ENCODE results near the gene FASN. TPM values are rescaled to one million over a fixed set of nuclear protein-coding genes. Genes with fewer than 3 reads are reported as not detected.
"Not testable (repeated sequence)": the region's sequence is repeated elsewhere in the genome, so short reads cannot be mapped to it uniquely, and the experiment has no call there.

Gene FASN
- total and polyA plus RNA-seq, 2 experiments from 2014 or later = 85.9 to 276 TPM

DNA sequence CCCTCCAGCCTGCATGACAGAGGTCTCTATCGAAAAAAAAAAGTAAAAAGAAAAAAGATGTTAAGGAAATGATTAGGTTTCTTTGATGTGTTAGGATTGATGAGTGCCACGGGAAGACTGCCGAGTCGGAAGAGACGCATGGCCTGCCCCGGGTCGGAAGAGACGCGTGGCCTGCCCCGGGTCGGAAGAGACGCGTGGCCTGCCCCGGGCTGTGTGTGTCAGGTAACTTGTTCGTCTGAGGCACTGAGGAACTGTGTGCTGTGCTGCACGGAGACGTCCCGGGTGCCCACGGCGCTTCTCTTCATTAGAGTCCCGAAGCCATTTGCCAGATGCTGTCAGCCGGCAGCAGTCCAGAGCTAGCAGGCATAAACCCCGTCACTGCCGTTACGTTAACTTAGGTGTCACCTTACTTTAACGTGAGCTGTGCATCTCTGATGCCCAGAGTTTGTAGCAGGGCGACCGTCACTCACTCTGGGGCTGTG lies 40.5 kb upstream of the FASN start:
- H3K36me3 ChIP-seq = no peaks in the 10 kb centered on the region
- H3K27ac ChIP-seq = no peak overlapping the region
- TF ChIP-seq, protein P1, sequence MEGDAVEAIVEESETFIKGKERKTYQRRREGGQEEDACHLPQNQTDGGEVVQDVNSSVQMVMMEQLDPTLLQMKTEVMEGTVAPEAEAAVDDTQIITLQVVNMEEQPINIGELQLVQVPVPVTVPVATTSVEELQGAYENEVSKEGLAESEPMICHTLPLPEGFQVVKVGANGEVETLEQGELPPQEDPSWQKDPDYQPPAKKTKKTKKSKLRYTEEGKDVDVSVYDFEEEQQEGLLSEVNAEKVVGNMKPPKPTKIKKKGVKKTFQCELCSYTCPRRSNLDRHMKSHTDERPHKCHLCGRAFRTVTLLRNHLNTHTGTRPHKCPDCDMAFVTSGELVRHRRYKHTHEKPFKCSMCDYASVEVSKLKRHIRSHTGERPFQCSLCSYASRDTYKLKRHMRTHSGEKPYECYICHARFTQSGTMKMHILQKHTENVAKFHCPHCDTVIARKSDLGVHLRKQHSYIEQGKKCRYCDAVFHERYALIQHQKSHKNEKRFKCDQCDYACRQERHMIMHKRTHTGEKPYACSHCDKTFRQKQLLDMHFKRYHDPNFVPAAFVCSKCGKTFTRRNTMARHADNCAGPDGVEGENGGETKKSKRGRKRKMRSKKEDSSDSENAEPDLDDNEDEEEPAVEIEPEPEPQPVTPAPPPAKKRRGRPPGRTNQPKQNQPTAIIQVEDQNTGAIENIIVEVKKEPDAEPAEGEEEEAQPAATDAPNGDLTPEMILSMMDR (IDR thresholded peaks at IDR 0.05; ENCODE audit: low read depth, low read length) = no peak

DNA sequence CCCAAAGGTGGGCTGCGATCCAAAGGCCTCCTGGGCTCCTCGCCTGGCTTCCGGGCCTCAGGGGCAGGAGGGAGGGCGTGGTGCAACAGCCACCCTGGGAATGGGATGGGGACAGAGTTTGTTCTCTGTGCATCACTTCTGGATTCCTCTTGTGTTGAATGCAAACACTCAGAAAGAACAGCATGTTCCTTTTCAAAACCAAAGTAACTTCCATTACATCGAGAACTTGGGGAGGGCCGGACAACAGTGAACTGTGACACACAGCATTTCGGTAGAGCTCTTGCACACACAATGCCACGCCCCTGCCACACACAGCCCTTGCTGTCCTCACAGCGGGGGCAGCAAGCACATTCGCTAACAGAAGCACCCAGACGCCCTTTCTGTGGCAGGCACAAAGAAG lies 36.1 kb upstream of the FASN start:
- Histone ChIP-seq H3K27ac (no peak overlapping the region), H3K9me3 (ENCODE audit: low read depth) (no peaks in the 10 kb centered on the region), H3K27me3 (no peaks in the 10 kb centered on the region), H3K4me3 (no peak overlapping the region), H3K4me1 (ENCODE audit: low read depth) (no peaks in the 10 kb centered on the region), H3K36me3 (no peaks in the 10 kb centered on the region)
- DNase-seq (ENCODE audit: low read depth in 1 of 2, low spot score in 1 of 2) = no peak
- TF ChIP-seq, protein P1 (IDR thresholded peaks at IDR 0.05; ENCODE audit: low read depth, low read length) = no peak

More for the DNA sequence above, 40.5 kb upstream of the FASN start:
- no peaks in the 10 kb centered on the region for H3K4me1 ChIP-seq (ENCODE audit: low read depth)
- H3K9me3 ChIP-seq (ENCODE audit: low read depth) = no peaks in the 10 kb centered on the region
- DNase-seq (ENCODE audit: low read depth in 1 of 2, low spot score in 1 of 2) = no peak
- no peaks in the 10 kb centered on the region for H3K27me3 ChIP-seq
- no peak overlapping the region for H3K4me3 ChIP-seq

GRCh38 chr17:82133166-82133953 lies 35.3 kb upstream of the FASN start:
- H3K27ac ChIP-seq; H3K4me3 ChIP-seq; H3K4me1 ChIP-seq (ENCODE audit: low read depth): not testable (repeated sequence)

DNA sequence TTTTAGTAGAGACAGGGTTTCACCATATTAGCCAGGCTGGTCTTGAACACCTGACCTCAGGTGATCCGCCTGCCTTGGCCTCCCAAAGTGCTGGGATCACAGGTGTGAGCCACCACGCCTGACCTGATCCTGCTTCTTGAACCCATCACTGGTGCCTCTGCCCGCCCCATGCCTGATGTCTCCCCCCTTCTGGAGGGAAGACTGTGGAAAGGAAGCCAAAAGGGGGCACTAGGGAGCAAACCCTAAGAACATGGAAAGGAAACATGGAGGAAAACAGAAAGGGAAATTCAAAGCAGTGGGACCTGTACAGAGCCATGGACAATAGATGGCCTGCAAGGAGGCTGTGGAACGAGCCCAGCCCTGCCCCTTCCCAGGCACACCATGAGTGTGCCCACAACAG lies 31.1 kb upstream of the FASN start:
- Histone ChIP-seq H3K4me1 (ENCODE audit: low read depth) (no peaks in the 10 kb centered on the region), H3K27ac (no peak overlapping the region), H3K27me3 (no peaks in the 10 kb centered on the region), H3K9me3 (ENCODE audit: low read depth) (no peaks in the 10 kb centered on the region), H3K4me3 (no peak overlapping the region), H3K36me3 (peaks cover 2% of the 10 kb centered on the region)
- TF ChIP-seq, protein P1 (IDR thresholded peaks at IDR 0.05; ENCODE audit: low read depth, low read length) = peak; percentile 23
- DNase-seq (ENCODE audit: low read depth in 1 of 2, low spot score in 1 of 2) = no peak

More at GRCh38 chr17:82133166-82133953, 35.3 kb upstream of the FASN start:
- not testable (repeated sequence) for H3K9me3 ChIP-seq (ENCODE audit: low read depth); H3K36me3 ChIP-seq; H3K27me3 ChIP-seq
- DNase-seq (ENCODE audit: low read depth in 1 of 2, low spot score in 1 of 2) = peak in 1 of 2 donors; percentile 39

DNA sequence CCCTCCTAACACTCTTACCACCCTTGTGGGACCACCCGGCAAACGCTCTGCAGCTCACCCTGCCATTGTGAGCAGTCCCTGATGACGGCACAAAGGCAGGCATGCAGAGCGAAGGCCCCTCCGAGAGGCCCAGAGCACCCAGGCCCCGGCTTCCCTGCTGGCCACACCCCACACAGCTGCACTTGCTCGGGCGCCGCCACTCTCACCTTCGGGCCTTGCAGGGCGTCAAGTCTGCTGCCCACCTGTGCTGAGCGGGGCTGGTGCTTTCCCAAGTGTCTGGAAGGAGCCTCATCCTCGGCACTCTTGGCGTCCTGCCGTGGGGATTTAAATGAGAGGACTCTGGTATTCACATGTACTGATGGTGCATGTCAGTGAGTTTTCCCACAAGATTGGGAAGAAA lies 30.3 kb upstream of the FASN start:
- no peak for DNase-seq (ENCODE audit: low read depth in 1 of 2, low spot score in 1 of 2)
- Histone ChIP-seq H3K27ac (no peak overlapping the region), H3K4me3 (no peak overlapping the region), H3K27me3 (no peaks in the 10 kb centered on the region), H3K36me3 (peaks cover 2% of the 10 kb centered on the region), H3K4me1 (ENCODE audit: low read depth) (no peaks in the 10 kb centered on the region), H3K9me3 (ENCODE audit: low read depth) (no peaks in the 10 kb centered on the region)
- TF ChIP-seq, protein P1 (IDR thresholded peaks at IDR 0.05; ENCODE audit: low read depth, low read length) = no peak

GRCh38 chr17:82127704-82128103 lies 29.7 kb upstream of the FASN start:
- DNase-seq (ENCODE audit: low read depth in 1 of 2, low spot score in 1 of 2) = no peak
- Histone ChIP-seq H3K9me3 (ENCODE audit: low read depth) (no peaks in the 10 kb centered on the region), H3K36me3 (peaks cover 2% of the 10 kb centered on the region), H3K4me1 (ENCODE audit: low read depth) (no peaks in the 10 kb centered on the region), H3K27ac (no peak overlapping the region), H3K27me3 (no peaks in the 10 kb centered on the region), H3K4me3 (no peak overlapping the region)
- TF ChIP-seq, protein P1 (IDR thresholded peaks at IDR 0.05; ENCODE audit: low read depth, low read length) = no peak

Data from cardiac muscle cell (in vitro differentiated cells and primary cell).